HG02981 (cell line): ENCODE data around the gene ZCCHC9.
"Not testable (repeated sequence)": the region's sequence is repeated elsewhere in the genome, so short reads cannot be mapped to it uniquely, and the experiment has no call there.

Experiments used
- ATAC-seq: cut with Tn5 transposase; IDR thresholded peaks from one replicate; pipeline ENCODE4 v1.9.1; 2021; ENCODE audit warnings: mild to moderate bottlenecking, moderate library complexity; ENCODE audit not compliant: unreplicated experiment

The ZCCHC9 gene

GRCh38 chr5:81305785-81306184 is 4.4 kb downstream of the ZCCHC9 start:
- ATAC-seq: no peak

GRCh38 chr5:81308836-81309235 is 7.4 kb downstream of the ZCCHC9 start:
- ATAC-seq: no peak

DNA sequence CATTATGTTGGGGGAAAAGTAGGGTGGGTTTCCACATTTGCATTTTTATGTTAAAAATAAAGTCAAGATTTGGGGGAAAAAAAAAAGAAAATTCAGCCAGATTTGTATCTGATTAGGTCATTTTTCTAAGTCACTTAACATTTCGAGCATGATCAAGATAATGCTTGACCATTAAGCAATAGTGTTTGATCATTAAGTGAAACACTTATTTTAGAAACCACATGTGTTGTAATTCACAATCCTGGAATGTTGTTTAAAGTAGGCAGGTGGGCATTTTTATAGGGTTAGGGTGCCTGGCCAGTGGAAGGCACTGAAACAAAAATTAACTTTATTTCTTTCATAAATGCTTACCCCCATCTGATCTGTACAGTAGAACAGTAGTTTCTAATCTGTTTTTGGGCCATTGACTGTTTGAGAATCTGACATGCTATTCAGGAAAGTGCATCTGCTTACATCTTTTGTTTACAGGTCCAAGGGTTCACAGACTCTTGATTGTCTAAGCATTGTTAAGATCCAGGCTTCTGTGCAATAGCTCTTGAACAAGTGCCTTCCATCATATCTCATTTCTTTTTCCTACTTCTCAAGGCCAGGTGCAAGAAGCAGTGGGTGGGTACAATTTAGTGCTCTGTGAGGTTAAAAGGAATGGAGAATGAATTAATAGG is 9.1 kb downstream of the ZCCHC9 start:
- no peak for ATAC-seq

- ATAC-seq: no peak
These were observed 11.9 kb downstream of the ZCCHC9 start for GRCh38 chr5:81313278-81313677.

DNA sequence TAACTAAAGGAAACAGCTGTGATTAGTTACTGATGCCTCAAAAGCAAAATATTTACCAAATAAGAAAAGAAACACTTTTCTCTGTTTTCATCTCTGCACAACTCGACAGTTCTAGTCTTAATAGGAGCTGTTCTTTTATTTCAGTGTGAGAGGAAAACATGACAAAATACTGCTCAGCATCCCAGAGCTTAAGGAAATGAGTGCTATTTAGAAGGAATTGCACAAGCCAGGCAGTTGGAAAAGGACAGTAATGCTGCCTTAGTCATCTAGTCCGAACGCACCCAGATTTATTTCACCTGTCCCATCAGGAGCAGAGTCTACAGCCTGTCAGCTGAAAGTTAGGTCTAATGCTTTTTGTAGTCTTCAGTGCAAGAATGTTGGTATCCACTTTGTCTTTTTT is 12.3 kb downstream of the ZCCHC9 start:
- ATAC-seq: no peak

GRCh38 chr5:81314581-81314980 is 13.2 kb downstream of the ZCCHC9 start:
- no peak for ATAC-seq

DNA sequence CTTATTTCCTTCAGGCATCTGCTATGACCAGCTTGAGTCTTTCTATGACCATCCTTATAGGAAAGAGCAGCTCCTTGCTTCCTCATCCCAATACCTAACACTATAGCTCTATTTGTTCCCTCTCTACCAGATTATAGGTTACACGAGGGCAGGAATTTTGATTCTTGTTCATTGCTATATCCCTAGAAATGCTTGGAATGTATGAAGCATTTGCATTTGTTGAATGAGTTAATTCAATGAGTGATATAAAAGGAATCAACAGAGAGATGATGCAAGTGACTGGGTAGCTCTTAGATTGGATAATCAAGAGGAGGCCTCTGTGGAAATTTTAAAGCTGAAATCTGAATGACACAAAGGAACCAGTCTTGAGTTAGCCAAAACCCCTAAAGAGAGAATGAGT is 13.9 kb downstream of the ZCCHC9 start:
- ATAC-seq: no peak

- ATAC-seq: no peak
These were observed 14.4 kb downstream of the ZCCHC9 start for GRCh38 chr5:81315830-81316229.

DNA sequence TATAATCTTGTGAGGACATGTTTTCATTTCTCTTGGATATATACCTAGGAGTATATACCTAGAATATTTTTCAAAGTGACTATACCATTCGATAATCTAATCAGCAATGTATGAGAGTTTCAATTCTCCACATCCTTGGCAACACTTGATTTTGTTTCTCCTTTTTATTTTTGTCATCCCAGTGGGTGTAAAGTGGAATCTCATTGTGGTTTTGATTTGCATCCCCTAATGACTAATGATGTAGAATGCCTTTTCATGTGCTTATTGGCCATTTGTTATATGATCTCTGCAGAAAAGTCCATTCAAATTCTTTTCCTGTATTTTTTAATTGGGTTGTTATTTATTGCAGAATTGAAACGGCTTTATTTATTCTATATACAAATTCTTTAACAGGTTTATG is 15.2 kb downstream of the ZCCHC9 start:
- ATAC-seq: no peak

DNA sequence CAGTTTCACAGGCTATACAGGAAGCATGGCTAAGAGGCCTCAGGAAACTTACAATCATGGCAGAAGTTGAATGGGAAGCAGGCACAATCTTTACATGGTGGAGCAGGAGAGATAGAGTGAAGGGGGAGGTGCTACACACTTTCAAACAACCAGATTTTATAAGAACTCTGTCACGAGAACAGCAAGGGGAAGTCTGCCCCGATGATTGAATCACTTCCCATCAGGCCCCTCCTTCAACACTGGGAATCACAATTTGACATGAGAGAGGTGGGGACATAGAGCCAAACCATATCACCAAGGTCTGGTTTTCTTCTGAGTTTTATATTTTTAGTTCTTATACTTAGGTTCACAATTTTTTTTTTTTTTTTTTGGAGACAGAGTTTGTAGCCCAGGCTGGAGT is 16.1 kb downstream of the ZCCHC9 start:
- ATAC-seq: no peak

GRCh38 chr5:81326554-81326953 is 25.2 kb downstream of the ZCCHC9 start:
- ATAC-seq: no peak

DNA sequence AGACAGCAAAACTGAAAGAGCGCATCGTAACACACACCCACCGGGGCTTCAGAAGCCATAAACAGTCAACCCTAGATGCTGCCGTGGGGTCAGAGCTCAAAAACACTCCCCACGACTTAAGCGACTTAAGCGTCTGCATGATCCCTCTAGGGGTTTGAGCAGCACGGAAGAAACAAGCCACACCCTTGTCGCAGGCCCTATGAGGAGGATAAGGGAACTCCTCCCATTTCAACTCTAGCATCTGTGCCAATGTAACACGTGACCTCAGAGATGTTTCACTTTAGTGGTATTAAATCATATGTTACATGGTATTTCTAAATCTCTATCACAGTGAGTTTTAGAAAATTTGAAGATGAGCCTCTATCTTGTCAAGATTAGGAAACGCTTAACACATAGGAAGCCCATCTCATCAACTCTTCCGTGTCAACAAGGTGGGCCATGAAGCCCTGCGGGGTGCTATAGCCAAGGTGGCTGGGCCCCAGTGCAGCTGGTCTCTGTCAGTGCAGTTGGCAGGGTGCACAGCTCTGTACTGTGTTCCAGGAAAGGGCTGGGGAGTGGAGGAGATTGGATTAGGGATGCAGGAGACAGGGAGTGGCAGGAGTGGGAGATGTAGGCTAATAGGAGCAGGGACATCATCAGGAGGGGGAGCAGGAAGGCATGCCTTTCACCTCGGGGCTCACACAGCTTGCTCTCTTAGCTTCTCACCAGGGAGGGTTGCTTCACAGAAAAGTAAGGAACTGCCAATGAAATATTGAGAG is 33.1 kb downstream of the ZCCHC9 start:
- no peak for ATAC-seq

GRCh38 chr5:81335946-81336345 is 34.6 kb downstream of the ZCCHC9 start:
- no peak for ATAC-seq

DNA sequence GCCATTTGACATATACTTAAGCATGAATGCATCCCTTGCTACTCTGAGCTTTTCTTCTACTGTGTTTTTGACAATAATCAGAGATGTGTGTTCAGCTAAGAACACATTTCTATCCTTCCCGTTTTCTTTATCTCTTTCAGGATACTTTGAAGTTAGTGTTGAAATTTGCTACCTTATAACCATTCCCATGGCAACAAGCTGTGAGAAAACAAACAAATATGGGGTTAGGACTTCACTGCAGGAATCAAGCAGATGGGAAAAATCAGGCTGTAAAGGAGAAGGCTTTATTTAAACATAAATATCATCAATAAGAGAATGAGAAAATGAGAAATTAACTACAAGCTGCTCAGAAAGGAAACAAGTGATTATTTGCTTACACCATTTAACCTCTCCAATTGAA is 35.2 kb downstream of the ZCCHC9 start:
- no peak for ATAC-seq

DNA sequence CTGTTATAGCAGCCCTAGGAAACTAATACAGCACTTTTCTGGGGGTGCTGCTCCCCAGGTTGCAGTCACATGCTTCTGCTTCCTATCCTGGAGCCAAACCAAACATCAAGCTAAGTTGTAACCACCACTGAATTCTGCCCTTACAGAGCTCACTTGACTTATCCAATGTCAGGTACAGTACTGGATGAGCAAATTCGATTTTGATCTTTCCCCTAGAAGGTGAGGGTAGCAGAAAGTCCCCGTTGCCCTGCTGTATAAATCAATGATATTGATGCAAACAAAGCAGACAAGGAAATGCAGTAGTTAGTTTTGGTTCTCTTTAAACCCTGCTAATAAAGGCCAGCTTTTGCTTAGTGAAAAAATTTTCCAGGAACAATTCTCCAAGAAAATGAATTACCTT is 36.4 kb downstream of the ZCCHC9 start:
- no peak for ATAC-seq

DNA sequence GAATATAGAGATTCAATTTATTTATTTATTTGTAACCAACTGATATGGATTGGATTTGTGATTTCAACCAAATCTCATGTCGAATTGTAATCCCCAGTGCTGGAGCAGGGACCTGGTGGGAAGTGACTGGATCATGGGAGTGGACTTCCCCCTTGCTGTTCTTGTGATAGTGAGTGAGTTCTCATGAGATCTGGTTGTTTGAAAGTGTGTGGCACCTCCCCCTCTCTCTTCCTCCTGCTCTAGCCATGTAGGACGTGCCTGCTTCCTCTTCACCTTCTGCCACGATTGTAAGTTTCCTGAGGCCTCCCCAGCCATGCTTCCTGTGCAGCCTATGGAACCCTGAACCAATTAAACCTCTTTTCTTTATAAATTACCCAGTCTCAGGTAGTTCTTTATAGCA is 36.8 kb downstream of the ZCCHC9 start:
- not testable (repeated sequence) for ATAC-seq

GRCh38 chr5:81344736-81345135 is 43.3 kb downstream of the ZCCHC9 start:
- no peak for ATAC-seq

DNA sequence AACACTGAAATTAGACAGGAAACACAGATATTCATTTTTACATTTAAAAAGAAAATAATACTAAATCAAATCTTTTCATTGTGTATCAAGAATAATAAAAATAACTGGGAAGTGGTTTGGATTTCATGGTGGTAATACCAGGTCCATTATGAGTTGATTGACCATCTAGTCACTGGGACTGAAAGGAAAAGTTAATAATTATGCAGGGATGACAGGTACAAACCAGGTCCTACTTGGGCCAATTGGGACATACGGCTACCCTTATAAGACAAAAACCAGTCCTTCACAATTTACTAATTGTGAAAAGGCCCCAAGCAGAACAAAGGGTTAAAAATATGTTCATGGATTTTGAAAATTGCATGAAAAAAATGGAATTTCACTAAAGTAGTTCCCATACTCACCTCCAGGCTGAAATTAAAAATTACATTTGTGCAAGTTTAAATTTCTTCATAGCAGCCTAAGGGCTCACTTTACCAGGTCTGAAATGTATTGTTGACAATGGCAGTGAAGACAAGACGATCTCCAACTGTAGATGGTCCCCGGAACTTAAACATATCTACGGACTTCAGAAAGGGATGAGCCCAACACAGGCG is 44.1 kb downstream of the ZCCHC9 start:
- no peak for ATAC-seq

DNA sequence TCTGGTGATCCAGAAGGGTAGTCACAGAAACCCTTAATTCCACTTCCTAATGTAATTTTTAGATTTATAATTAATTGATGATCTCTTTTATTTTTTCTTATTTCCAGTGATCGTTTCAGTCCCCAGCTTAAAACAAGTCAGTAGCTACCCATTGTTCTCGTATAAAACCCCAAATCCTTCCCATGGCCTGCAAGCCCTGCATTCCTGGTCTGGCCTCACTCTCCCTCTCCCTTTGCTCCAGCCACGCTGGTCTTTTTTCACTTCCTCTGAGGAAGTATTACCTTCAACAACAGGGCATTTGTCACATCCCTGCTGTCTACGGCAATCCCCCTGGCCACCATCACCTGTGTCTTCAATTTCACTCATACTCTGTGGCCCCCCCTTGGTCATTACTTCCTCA is 47.8 kb downstream of the ZCCHC9 start:
- ATAC-seq: no peak

DNA sequence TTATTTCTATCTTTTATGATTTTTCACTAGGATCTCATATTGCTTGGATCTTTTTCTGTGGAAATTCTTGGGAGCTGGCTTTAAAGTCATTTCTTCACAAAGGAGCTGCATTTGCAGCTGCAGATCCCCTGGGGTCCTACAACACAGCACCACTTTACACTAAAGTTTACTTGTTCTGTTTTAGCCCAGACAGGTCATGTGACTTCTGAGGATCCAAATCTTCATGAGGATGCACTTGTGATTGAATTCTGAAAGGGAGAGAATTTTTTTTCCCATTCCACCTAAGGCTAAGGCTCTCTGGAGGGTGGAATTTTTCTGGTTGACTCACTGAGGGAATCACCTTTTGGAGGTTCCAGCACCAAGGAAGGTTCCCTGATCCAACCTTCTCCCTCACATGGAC is 49.1 kb downstream of the ZCCHC9 start:
- ATAC-seq: no peak

- ATAC-seq: no peak
These were observed 51.8 kb downstream of the ZCCHC9 start for GRCh38 chr5:81353189-81353588.

DNA sequence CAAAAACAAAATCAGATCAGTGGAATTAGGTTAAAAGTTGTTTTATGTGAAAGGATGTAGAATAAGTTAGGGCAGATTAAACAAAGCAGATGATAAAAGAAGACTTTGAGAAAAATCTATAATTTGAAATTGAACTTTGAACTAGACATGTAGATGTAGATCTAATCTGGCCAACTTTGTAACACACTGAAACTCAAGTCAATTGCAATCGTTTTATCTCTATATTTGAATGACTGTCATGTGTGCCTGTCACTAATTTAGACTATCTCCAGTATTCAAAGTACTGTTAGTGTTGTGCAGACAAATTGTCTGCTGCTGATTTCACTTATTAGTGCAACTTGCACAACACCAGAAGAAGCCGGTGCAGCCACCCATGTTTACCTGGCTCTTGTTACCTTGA is 52.7 kb downstream of the ZCCHC9 start:
- no peak for ATAC-seq
